K562 (cell line): ENCODE measurements around the gene NHLH1. TPM values are rescaled to one million over a fixed set of nuclear protein-coding genes. Genes with fewer than 3 reads are reported as not detected.

Source experiments
- ATAC-seq: fragments of 200-7000 bp; cut with Tn5 transposase; 3 replicates; pipeline ENCODE4 v1.9.1; 2020; ENCODE audit warnings: moderate library complexity
- BruUV-seq: library from RNA; stranded (reverse); fragments of 400-500 nt; replicated peaks from 2 replicates; lab custom pipeline; 2021; lab: Mats Ljungman, UMichigan
- CTCF ChIA-PET: fragments of 300-600 bp; formaldehyde crosslinking; extraction: SDS; loops from one replicate; lab custom pipeline; 2021; ENCODE audit warnings: low intra/inter-chr PET ratio; lab: Yijun Ruan, JAX
- POLR2A ChIA-PET: fragments of 300-600, 350-650 bp; sonication (Branson Sonifier 250); formaldehyde crosslinking; extraction: SDS; loops from one replicate; lab custom pipeline; 2021; ENCODE audit warnings: antibody characterized with exemption, inconsistent platforms; lab: Yijun Ruan, JAX
- DNase-seq, 4 experiments: peaks; one replicate each; pipeline versions ENCODE4 v3.0.0 to v3.0.0-alpha.2; 2011 to 2018; ENCODE audit warnings: low spot score in 3 of 4, mixed read lengths in 3 of 4; ENCODE audit errors: extremely low read depth in 1 of 4
- FAIRE-seq: peaks from 2 replicates; lab custom pipeline; 2011; peaks lifted over from hg19 to GRCh38; lab: Jason Lieb, UNC
- H2AFZ ChIP-seq: 2 replicates; pipeline ENCODE4 v1.6.0; 2011; ENCODE audit warnings: low read depth, low read length, control low read depth, inconsistent platforms
- H3K27ac ChIP-seq: fragments of 200-600 bp; 3 replicates; pipeline ENCODE4 v1.8.0; 2011; ENCODE audit warnings: low read depth, mild to moderate bottlenecking, control low read depth, inconsistent platforms, low read length, moderate library complexity, mixed read lengths; ENCODE audit errors: extremely low read depth
- H3K27me3 ChIP-seq, 2 experiments: fragments of 300-600 bp in 1 of 2; 2 replicates in 1 of 2; 3 replicates in 1 of 2; pipeline versions ENCODE4 v1.6.0 to v1.8.0; 2011; ENCODE audit warnings: inconsistent platforms in 2 of 2, low read length in 2 of 2, mild to moderate bottlenecking in 1 of 2, mixed read lengths in 1 of 2, moderate library complexity in 1 of 2; ENCODE audit not compliant: control insufficient read depth in 2 of 2, insufficient read depth in 2 of 2
- H3K36me3 ChIP-seq: fragments of 300-600 bp; 3 replicates; pipeline ENCODE4 v1.8.0; 2011; ENCODE audit warnings: mild to moderate bottlenecking, low read length, inconsistent platforms; ENCODE audit not compliant: control insufficient read depth, insufficient read depth
- H3K4me1 ChIP-seq, 2 experiments: fragments of 200-600 bp in 1 of 2; replicated peaks in 1 of 2; 2 replicates in 1 of 2; 3 replicates in 1 of 2; pipeline versions ENCODE4 v1.5.1 to v1.8.0; 2011; ENCODE audit warnings: inconsistent platforms in 2 of 2, low read length in 2 of 2, mild to moderate bottlenecking in 1 of 2, mixed read lengths in 1 of 2, moderate library complexity in 1 of 2; ENCODE audit not compliant: control insufficient read depth in 2 of 2, insufficient read depth in 2 of 2
- H3K4me2 ChIP-seq: 2 replicates; pipeline ENCODE4 v1.6.1; 2011; ENCODE audit warnings: low read length, control low read depth, inconsistent platforms, mixed read lengths; ENCODE audit not compliant: insufficient read depth
- H3K4me3 ChIP-seq: fragments of 200-600 bp; sonication (generic), shearing (Covaris generic); 2 replicates; pipeline ENCODE4 v1.5.1; 2016; ENCODE audit warnings: control low read depth, inconsistent platforms
- H3K79me2 ChIP-seq: fragments of 200-600 bp; 3 replicates; pipeline ENCODE4 v1.8.0; 2011; ENCODE audit warnings: low read length, inconsistent platforms; ENCODE audit not compliant: control insufficient read depth, insufficient read depth
- H3K9ac ChIP-seq, 2 experiments: 2 replicates each; pipeline versions ENCODE4 v1.6.0 to v1.6.1; 2011; ENCODE audit warnings: low read depth in 2 of 2, low read length in 2 of 2, control low read depth in 1 of 2, inconsistent platforms in 1 of 2, mild to moderate bottlenecking in 1 of 2, mixed read lengths in 1 of 2; ENCODE audit not compliant: insufficient read depth in 1 of 2
- H3K9me1 ChIP-seq: one replicate; pipeline ENCODE4 v1.6.0; 2011; ENCODE audit warnings: inconsistent platforms, mild to moderate bottlenecking, low read length, moderate library complexity; ENCODE audit not compliant: control insufficient read depth, insufficient read depth
- H3K9me3 ChIP-seq: replicated peaks from 2 replicates; pipeline ENCODE4 v1.5.1; 2011; ENCODE audit warnings: low read depth, low read length, inconsistent platforms; ENCODE audit not compliant: control insufficient read depth, insufficient read depth
- H4K20me1 ChIP-seq: replicated peaks from 2 replicates; pipeline ENCODE4 v1.6.1; 2011; ENCODE audit warnings: low read length, inconsistent platforms, mixed read lengths; ENCODE audit not compliant: control insufficient read depth, insufficient read depth
- C11orf30 ChIP-seq: fragments of 450-650 bp; IDR thresholded peaks from 2 replicates; pipeline ENCODE4 v1.6.1; 2016; ENCODE audit warnings: low read depth, mild to moderate bottlenecking
- NR2C2 ChIP-seq, 2 experiments: fragments of 200-800 bp in 1 of 2; sonication (Bioruptor generic) in 1 of 2; sonication (generic) in 1 of 2; formaldehyde crosslinking in 1 of 2; IDR thresholded peaks; 2 replicates each; pipeline versions ENCODE4 v1.6.1 to v1.8.0; 2016 to 2022; ENCODE audit warnings: mild to moderate bottlenecking in 1 of 2, missing compliant biosample characterization in 1 of 2, missing genetic modification characterization in 1 of 2, missing genetic modification reagents in 1 of 2
- RNF2 ChIP-seq: sonication (generic); IDR thresholded peaks from 2 replicates; pipeline ENCODE4 v1.6.1; 2016
- SRSF9 ChIP-seq: fragments of 200-400 bp; formaldehyde crosslinking; IDR thresholded peaks from 2 replicates; pipeline ENCODE4 v1.6.1; 2017; ENCODE audit warnings: low read depth, low read length, borderline replicate concordance
- WGBS: fragments of 100-300 bp; shearing (Covaris generic); methylation state at CpG from one replicate; pipeline ENCODE4 v1.1.6; 2016; ENCODE audit warnings: low coverage, mixed read lengths; ENCODE audit not compliant: insufficient coverage; ENCODE audit errors: missing lambda C conversion rate; 5-methylcytosine and 5-hydroxymethylcytosine counted together
- in situ Hi-C: fragments of 300-500 bp; cut with MboI; formaldehyde crosslinking; loops from 4 replicates; pipeline ENCODE4 v1.15.0; 2018; ENCODE audit warnings: inconsistent platforms, mixed read lengths
- intact Hi-C: fragments of 100-400 bp; cut with micrococcal nuclease; formaldehyde crosslinking; loops from 2 replicates; pipeline ENCODE4 v1.14.2; 2022
- polyA plus RNA-seq, 8 experiments: library from polyadenylated mRNA; depleted of rRNA in 4 of 8; stranded (reverse) in 5 of 8; unstranded in 3 of 8; fragments of >200 nt; fragmentation: Nextera tagmentation in 2 of 8; fragmentation: Illumina TruSeq in 1 of 8; extraction: Ambion mirVana in 2 of 8; extraction: Trizol in 1 of 8; gene quantifications; 2 replicates each; pipeline versions ENCODE4 v1.2.1 to v1.2.3, GENCODE V29; 2011 to 2014; ENCODE audit warnings: inconsistent platforms in 1 of 8, missing spikeins in 1 of 8
- total RNA-seq, 7 experiments: library from RNA; depleted of rRNA in 6 of 7; stranded (reverse); fragments of >200 nt in 6 of 7; fragmentation: Illumina TruSeq in 2 of 7; extraction: Trizol in 2 of 7; gene quantifications; 2 replicates each; pipeline versions ENCODE4 v1.2.1 to v1.2.3, GENCODE V29; 2011 to 2021; ENCODE audit warnings: low replicate concordance in 1 of 7
- TF ChIP-seq, protein P1 (sequence below): fragments of 250-450 bp; sonication (Bioruptor Pico); IDR thresholded peaks from 2 replicates; pipeline ENCODE4 v1.5.0; 2021
- TF ChIP-seq, protein P2 (sequence below), 2 experiments: fragments of 450-650 bp in 1 of 2; sonication (generic) in 1 of 2; formaldehyde crosslinking in 1 of 2; IDR thresholded peaks in 1 of 2; conservative IDR thresholded peaks in 1 of 2; 2 replicates each; pipeline versions ENCODE4 v1.6.1 to v1.8.1; 2016 to 2023; ENCODE audit warnings: mild to moderate bottlenecking in 2 of 2, moderate library complexity in 2 of 2, inconsistent platforms in 1 of 2, missing genetic modification reagents in 1 of 2
- TF ChIP-seq, protein P3 (sequence below): fragments of 250-450 bp; sonication (Bioruptor Pico); IDR thresholded peaks from 2 replicates; pipeline ENCODE4 v1.5.0; 2020; ENCODE audit warnings: mild to moderate bottlenecking

NHLH1 gene
- total and polyA plus RNA-seq, 9 of the 15 experiments (the other 6 are each of a cell fraction or from before 2014, with no cell fraction given), result 0.09 to 1.3 (median 0.35) TPM; not detected in 1

GRCh38 chr1:160402001-160402795, 35.3 kb downstream of the NHLH1 start (continued):
- TF ChIP-seq, protein P1, sequence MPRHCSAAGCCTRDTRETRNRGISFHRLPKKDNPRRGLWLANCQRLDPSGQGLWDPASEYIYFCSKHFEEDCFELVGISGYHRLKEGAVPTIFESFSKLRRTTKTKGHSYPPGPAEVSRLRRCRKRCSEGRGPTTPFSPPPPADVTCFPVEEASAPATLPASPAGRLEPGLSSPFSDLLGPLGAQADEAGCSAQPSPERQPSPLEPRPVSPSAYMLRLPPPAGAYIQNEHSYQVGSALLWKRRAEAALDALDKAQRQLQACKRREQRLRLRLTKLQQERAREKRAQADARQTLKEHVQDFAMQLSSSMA, result no peak
- no peak for TF ChIP-seq C11orf30
- TF ChIP-seq, all 486 proteins: peak for 0

DNA sequence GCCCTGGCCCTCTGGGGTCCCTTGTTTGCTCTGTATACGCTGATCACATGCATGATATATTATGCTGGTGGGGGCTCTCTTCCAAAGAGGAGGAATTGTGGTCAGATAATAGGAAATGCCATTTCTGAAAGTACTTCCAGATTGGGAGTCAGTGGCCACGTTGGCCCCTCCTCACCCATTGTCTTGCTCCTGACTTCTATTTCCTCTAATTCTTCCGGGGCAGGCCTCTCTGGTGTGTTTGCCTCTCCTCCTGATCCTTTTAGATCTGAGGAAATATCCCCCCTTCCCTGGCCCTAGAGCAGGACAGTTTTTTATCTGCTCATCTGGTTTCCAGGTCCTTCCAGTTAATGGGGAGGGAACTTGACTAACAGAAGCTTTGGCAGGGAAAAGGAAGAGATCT, 36.4 kb downstream of the NHLH1 start:
- Histone ChIP-seq H3K27me3 (peaks cover 3 to 14% of the 10 kb centered on the region in 2 experiments; a peak in 3 of 5 replicates), H3K4me2 (no peak overlapping the region), H3K79me2 (no peaks in the 10 kb centered on the region), H3K27ac (no peak overlapping the region), H3K9ac (no peak overlapping the region), H4K20me1 (0 out of 2 replicates have a peak, but pooled peaks cover 4% of the 10 kb centered on the region), H2AFZ (no peak overlapping the region), H3K4me1 (peaks cover 16 to 31% of the 10 kb centered on the region in 2 experiments; a peak in 4 of 5 replicates), H3K4me3 (no peak overlapping the region), H3K36me3 (no peaks in the 10 kb centered on the region), H3K9me3 (no peaks in the 10 kb centered on the region), H3K9me1 (no peaks in the 10 kb centered on the region)
- FAIRE-seq, result no peak
- in situ Hi-C loops (no loop called here), intact Hi-C loops (no loop called here)
- ChIA-PET POLR2A (no interaction called here), CTCF (no interaction called here)
- no peak for ATAC-seq
- TF ChIP-seq NR2C2 (CRISPR knock-in tag; IDR thresholded peaks at IDR 0.05) (no peak), NR2C2 (tag; IDR thresholded peaks at IDR 0.05) (peak; percentile 49; the same call in 1 of the 2 replicates), RNF2 (no peak), SRSF9 (no peak)
- TF ChIP-seq, protein P2, sequence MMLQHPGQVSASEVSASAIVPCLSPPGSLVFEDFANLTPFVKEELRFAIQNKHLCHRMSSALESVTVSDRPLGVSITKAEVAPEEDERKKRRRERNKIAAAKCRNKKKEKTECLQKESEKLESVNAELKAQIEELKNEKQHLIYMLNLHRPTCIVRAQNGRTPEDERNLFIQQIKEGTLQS (IDR thresholded peaks at IDR 0.05), result no peak
- TF ChIP-seq, protein P2 (CRISPR knock-in tag; conservative IDR thresholded peaks at IDR 0.05), result no peak
- TF ChIP-seq, protein P3, sequence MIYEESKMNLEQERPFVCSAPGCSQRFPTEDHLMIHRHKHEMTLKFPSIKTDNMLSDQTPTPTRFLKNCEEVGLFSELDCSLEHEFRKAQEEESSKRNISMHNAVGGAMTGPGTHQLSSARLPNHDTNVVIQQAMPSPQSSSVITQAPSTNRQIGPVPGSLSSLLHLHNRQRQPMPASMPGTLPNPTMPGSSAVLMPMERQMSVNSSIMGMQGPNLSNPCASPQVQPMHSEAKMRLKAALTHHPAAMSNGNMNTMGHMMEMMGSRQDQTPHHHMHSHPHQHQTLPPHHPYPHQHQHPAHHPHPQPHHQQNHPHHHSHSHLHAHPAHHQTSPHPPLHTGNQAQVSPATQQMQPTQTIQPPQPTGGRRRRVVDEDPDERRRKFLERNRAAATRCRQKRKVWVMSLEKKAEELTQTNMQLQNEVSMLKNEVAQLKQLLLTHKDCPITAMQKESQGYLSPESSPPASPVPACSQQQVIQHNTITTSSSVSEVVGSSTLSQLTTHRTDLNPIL (CRISPR knock-in tag), result no peak
- WGBS, result 15% methylated on average over 3 of the region's 3 CpGs
- no TSS peak for BruUV-seq
- DNase-seq, result no peak
